VCaP (cell line): ENCODE data around the gene CFAP210.

Experiments used
- H3K27ac ChIP-seq: fragments of 450-650 bp; 2 replicates; pipeline ENCODE4 v1.5.1; 2017
- TF ChIP-seq, protein P1 (sequence below): fragments of 450-650 bp; conservative IDR thresholded peaks from 2 replicates; pipeline ENCODE4 v1.5.1; 2017; ENCODE audit warnings: mild to moderate bottlenecking, moderate library complexity

Gene CFAP210

DNA sequence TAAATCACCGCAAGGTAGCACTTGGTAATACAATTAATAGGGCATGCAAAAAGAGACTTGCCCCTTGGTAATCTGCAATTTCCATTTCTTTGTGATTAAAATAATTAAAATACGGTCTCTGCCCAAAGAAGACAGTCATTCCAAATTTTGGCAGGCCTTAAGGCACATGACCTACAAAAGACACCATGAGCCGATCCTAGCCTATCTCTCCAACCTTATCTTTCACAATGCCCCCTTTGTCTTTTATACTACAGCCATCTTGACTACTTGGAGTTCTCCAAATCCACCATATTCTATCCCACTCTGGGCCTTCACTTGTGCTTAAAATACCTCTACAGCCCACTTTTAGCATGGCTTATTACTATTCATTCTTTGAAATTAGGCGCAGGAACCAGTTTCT, 23.3 kb downstream of the CFAP210 start:
- TF ChIP-seq, protein P1, sequence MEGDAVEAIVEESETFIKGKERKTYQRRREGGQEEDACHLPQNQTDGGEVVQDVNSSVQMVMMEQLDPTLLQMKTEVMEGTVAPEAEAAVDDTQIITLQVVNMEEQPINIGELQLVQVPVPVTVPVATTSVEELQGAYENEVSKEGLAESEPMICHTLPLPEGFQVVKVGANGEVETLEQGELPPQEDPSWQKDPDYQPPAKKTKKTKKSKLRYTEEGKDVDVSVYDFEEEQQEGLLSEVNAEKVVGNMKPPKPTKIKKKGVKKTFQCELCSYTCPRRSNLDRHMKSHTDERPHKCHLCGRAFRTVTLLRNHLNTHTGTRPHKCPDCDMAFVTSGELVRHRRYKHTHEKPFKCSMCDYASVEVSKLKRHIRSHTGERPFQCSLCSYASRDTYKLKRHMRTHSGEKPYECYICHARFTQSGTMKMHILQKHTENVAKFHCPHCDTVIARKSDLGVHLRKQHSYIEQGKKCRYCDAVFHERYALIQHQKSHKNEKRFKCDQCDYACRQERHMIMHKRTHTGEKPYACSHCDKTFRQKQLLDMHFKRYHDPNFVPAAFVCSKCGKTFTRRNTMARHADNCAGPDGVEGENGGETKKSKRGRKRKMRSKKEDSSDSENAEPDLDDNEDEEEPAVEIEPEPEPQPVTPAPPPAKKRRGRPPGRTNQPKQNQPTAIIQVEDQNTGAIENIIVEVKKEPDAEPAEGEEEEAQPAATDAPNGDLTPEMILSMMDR, result no peak
- no peak overlapping the region for H3K27ac ChIP-seq

DNA sequence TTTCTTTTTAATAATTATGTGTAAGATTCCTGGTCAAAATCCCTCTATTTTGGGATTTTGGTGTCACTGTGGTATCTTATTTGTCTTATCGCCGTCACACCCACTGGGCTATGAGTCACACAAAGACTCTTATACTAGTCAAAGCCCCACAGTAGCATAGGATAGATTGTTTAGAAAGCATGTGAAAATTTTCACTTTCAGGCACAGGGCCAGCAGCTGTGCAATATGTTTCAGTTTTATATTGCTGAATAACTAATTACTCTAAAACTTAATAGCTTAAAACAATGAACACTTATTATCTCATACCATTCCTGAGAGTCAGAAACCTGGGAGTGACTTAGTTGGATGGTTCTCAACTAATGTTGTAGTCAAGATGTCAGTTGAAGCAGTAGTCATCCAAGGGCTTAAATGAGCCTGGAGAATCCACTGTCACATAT, 24.0 kb downstream of the CFAP210 start:
- TF ChIP-seq, protein P1, result no peak
- H3K27ac ChIP-seq, result no peak overlapping the region

DNA sequence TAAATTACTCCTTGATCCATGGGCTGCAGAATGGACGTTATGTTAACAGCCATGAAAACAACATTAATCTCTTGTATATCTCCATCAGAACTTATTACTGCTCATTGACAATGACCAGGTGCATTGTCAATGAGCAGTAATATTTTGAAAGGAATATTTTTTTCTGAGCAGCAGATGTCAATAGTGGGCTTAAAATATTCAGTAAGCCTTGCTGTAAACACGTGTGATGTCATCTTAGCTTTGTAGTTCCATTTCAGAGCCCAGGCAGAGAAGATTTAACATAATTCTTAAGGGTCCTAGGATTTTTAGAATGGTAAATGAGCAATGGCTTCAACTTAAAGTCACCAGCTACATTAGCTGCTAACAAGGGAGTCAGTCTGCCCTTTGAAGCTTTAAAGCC, 26.6 kb downstream of the CFAP210 start:
- TF ChIP-seq, protein P1, result no peak
- H3K27ac ChIP-seq, result no peak overlapping the region

DNA sequence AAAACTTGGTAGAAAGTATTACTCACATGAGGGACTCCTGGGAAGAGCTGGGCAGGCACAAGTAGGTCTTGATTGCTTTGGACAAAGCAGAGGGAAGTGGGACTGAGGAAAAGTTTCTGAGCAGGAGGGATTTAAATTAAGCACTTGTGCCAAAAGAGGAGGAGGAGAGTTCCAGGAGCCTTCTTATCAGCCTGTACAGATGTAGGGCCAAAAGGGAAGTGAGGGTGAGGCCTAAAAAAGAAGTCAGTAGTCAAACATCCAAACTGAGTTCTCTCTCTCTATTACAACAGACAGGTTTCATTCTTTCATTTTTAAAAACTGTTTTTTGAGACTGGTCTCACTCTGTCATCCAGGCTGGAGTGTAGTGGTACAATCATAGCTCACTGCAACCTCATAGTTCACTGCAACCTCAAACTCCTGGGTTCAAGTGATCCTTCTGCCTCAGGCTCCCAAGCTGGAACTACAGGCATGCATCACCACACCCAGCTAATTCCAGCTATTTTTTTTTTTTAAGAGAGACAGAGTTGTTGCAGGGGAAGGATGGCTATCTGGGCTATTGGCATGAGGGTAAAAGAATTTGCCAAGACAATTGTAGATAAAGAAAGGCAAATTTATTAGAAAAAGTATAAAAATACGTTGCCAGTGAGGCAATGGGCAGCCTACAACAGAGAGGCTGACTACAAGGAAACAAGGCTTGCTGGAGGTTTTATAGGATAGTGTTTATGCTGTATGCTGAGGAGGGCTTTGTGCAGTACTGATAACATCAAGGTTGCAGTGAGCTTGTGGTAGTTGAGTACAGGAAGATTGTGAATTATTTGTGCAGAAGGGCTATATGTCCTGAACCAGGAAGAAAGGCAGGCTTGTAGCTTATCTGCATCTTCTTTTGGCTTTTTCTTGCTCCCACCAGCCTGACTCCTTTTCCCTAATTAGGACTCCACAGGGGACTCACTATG, 29.0 kb downstream of the CFAP210 start:
- H3K27ac ChIP-seq, result peak overlapping the region; percentile 14; the same call in 1 of the 2 replicates
- TF ChIP-seq, protein P1, result no peak

DNA sequence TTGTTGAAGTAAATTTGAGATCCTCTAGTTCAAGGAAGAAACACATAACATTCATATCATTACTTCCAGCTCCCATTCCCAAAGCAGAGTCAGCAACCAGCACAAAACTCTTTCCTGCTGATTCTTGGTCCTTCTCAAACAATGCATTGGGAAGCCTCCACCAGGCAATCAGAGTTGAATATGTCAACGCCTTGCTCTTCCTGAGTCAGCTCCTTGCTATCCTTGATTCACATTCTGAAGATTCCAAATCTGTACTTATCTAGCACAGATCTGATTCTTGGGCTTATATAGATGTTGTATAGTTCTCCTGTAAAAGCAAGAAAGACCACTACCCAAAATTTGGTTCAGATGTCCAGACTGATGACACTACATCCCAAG, 29.6 kb downstream of the CFAP210 start:
- H3K27ac ChIP-seq, result peak overlapping the region; percentile 14; the same call in 1 of the 2 replicates
- TF ChIP-seq, protein P1, result no peak

DNA sequence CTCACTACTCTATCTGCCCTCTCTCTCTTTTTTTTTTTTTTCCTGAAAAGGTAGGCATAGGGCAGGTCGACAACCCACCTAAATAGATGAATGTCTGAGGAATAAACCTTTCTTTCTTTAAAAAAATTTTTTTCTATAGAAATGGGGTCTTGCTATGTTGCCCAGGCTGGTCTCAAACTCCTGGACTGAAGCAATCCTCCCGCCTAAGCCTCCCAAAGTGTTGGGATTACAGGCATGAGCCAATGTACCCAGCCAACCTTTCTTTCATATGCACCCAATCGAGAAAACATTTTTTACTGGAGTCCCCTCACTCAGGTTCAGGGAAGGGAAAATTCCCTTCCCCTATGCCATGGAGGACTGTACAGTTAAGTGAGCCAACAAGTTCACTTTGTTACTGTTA, 31.0 kb downstream of the CFAP210 start:
- TF ChIP-seq, protein P1, result no peak
- H3K27ac ChIP-seq, result no peak overlapping the region

DNA sequence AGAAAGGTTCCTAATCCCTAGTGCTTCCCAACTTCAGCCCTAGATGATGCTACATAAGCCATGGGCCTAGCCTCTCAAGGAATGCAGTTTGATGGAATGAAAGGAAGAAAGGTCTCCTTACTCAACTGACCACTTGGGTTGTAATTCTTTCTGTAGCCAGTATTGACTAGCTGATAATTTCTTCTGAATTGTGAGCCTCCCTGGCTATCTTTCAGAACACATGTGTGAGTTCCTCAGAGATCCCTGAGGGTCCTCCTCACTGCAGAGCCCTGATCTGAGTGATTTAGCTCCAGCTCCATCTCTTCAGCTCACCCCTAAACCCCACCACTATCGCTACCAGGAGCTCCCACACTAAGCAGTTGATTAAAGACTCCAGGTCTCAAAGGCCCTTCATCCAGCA, 31.5 kb downstream of the CFAP210 start:
- H3K27ac ChIP-seq, result no peak overlapping the region

More for the DNA sequence above, 31.5 kb downstream of the CFAP210 start:
- TF ChIP-seq, protein P1, result no peak
